GM19043 (cell line): ENCODE data around the gene SIRT2.

Source experiments
- ATAC-seq: cut with Tn5 transposase; IDR thresholded peaks from one replicate; pipeline ENCODE4 v1.9.1; 2021; ENCODE audit warnings: low read depth; ENCODE audit not compliant: unreplicated experiment

SIRT2 gene

DNA sequence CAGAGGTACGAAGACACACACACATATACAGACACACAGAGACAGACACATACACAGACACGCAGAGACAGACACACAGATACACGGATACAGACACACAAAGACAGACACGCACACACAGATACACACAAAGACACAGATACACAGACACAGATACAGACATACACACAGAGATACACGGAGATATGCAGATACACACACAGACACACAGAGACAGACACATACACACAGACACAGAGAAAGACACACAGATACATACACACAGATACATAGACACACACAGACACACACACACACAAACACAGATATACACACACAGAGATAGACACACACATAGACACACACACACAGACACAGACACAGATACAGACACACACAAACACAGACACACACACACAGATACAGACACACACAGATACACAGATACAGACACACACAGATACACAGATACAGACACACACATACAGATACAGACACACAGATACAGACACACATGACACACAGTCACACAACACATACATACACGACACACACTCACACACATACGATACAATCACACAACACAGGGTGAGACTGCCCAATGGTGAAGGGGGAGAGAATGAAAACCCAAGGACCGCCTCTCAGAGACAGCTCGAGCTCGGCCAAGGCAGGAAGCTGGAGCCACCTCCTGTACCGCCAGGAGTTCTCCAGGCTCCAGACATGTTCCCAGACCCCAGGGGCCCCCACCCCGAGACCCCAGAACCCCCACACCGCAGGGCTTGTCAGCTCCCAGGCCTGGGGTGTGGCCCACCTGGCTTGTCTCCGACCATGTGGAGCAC is 21.4 kb upstream of the SIRT2 start:
- ATAC-seq, result no peak

DNA sequence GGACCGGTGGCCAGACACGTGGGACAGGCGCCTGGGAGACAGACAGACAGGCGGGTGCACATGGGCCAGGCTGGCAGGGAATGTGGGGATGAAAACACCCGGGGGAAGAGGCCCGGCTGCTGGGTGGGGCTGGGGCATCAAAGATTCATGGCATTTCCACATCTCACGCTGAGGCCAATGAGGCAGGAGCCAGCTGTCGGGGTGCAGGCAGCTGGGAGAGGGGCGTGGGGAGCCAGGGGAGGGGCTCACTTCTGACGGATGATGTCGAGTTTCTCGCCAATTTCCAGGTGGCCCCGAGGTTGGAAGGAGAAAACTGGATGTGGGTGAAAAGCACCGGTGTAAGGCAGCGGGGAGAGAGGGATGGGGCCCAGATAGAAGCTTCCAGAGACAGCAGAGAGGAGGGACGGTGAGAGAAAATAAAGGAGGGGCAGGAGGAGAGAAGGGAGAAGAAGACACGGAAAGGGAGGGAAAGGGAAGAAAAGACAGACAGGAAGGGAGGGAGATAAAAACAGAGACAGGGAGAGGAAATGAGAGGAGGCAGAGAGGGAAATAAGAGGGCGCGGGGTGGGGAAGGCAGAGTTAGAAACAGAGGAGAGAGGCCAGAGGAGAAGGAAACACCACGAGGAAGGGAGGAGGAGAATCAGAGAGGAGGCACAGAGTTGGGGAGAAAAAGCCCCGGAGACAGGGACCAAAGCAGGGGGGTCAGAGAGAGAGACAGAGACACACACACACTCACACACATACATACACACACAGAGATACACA is 20.6 kb upstream of the SIRT2 start:
- no peak for ATAC-seq

DNA sequence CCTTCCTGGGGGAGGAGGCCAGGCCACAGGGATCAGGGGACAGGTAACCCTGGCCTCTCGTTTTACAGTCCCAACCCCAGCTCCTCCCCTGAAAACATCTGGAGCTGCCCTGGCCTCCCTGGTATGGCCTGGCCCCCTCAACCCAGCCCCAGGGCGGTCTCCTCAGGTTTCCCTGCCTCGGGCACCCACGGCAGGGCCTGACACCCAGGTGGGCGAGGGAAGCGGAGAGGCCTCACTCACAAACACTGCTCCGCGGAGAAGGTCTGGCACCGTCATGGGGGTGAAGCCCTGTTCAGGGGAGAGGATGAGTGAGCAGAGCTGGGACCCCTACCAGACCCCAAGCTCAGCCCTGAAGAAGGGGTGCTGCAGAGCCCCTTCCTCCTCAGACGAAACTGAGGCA is 19.1 kb upstream of the SIRT2 start:
- ATAC-seq, result no peak

DNA sequence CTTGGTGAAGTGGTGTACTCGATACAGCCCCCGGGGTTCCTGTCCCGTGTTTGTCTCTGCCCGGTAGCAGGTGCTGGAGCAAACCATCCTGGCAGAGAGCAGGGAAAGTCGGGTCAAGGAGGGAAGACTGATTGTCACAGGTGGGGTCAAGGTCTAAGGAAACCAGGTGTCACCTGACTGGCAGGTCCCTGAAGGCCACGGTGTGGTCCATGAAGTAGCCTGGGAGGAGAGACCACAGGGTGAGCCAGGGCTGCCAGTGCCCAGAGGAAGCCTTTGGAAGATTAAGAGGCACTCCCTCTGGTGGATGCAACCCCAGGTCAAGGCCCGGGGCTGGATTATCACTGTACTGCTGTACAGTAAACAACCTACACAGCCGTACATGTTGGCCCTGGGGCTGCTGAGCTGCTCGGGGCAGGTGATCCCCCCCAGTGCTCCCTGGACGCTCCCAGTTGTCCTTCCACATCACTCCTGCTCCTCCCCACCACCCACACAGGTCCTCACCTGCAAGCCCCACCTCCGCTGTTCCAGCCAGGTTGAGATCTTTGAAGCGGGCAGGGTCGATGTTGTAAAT is 18.6 kb upstream of the SIRT2 start:
- no peak for ATAC-seq

DNA sequence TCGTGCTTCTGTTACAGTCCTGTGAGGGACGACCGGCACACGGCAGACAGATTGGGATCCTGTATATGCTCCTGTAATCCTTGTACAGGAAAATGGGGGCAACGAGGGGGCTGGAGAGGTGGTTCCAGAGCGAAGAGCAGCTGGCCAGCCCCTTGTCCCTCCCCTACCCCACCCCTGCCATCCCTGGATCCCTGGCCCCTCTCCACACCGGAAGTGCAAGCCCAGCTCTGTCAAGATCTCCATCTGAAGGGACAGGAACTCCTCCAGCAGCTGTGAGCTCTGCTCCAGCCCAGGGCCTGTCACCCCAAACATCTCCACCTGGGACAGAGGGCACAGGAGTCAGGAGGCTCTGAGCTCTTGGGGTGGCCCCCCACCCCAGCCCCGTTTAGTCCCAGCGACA is 18.1 kb upstream of the SIRT2 start:
- ATAC-seq, result no peak

DNA sequence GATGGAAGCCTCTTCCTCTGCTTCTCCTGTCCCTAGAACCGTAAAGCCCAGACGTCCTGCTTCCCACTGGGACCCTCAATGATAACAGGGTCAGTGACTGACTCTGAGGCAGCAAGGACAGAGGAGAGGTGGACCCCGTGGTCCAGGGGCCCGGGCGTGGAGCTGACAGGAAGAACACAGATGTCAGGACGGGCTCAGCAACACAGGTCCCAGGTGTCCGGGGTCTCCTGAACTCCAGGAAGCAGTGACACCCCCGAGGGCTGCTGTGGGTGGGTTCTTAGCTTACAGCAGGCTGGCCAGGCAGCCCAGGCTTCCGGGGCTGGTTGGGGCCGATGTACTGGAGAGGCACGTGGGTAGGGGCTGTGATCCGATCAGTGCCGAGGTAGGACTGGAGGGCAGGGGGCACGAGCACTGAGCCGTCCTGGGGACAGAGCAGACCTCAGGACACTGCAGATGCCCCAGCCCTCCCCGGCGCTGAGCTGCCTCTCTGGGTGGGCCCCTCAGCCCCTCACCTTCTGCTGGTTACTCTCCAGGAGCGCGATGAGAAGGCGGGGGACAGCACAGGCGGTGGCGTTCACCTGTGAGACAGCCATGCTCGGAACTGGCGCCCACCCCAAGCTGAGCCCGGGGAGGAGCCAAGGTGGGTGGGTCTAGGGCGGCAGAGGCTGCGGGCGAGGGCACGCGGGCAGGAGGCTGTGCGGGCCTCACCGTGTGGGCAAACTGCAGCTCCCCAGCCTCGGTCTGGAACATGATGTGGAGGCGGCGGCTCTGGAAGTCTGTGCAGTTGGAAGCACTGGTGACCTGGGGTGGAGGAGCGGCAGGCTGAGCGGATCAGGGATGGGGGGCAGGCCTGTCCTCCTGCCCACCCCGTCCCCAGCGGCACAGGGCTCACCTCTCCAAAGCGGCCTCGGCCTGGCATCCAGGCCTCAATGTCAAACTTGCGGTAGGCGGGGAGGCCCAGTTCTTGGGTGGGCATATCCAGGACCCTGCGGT is 16.2 kb upstream of the SIRT2 start:
- ATAC-seq, result no peak

DNA sequence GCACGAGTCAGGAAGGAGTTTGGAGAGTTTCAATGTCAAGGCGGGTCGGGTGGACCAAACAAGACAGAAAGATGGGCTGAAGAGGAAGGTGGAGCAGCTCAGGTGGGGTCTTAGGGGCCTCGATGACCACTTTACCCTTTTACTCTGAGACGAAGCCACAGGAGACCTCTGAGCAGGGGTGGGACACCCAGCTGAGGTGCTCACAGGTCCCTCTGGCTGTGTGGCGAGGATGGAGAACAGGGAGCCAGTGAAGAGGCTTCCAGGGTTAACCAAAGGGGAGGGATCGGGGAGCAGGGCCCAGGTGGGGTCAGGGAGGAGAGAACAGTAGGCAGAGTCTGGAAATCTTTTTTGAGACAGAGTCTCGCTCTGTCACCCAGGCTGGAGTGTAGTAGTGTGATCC is 14.5 kb upstream of the SIRT2 start:
- ATAC-seq, result no peak

DNA sequence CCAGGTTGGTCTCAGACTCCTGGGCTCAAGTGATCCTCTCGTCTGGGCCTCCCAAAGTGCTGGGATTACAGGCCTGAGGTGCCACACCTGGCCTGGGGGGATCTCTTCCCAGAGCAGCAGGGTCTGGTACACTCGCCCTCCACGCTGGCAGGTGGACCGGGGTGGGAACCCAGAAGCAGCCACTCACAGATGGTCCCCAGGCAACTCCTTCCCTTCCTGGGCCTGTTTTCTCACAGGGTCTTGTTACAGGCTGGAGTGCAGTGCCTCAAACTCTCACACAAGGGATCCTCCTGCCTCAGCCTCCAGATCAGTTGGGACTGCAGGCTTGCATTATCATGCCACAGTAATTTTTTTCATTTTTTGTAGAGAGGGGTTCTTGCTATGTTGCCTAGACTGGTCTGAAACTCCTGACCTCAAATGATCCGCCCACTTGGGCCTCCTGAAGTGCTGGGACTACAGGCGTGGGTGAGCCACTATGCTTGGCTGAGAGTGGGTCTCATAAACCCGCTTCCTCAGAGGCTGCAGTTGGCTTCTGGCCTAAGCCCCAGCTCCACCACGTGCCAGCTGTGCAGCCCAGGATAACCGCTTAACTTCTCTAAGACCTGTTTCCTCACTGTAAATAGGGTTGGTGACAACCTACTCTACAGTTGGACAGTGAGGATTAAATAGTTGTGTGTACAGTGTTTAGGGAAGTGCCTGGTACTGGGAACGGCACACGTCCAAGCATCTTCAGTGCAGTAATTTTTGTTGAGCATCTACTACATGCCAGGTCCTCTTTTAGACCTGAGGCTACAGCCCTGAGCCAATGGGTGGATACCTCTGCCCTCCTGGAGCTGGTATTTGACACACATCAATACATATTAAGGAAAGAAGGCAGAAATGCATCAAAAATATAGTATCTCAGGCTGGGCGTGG is 13.4 kb upstream of the SIRT2 start:
- no peak for ATAC-seq

DNA sequence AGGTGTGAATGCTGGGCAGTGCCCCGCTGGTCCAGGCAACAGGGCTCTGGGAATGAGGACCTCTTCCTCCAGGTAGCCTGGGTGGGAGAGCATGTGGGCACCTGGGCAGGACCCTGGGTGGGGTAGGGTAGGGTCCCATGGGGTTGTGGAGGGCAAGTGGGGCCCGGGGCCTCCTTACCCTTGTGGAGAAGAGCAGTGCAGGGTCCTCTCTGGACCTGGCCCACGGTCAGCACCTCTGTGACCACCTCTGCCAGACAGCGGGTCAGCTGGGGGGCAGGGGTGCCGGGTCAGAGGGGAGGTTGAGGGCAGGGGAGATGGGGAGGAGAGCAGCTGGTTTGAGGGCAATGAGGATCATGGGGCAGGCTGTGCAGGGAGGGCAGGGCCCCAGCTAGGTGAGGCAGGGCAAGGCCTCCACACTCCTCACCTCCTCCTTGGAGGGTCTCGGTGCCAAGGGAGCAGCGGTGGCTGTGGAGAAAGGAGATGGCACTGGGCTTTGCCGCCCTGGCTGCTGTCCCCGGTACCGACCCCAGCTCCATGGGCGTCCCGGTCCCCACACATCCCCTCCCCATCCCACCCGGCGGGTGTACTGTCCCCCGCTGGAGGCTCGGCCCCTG is 12.1 kb upstream of the SIRT2 start:
- no peak for ATAC-seq

DNA sequence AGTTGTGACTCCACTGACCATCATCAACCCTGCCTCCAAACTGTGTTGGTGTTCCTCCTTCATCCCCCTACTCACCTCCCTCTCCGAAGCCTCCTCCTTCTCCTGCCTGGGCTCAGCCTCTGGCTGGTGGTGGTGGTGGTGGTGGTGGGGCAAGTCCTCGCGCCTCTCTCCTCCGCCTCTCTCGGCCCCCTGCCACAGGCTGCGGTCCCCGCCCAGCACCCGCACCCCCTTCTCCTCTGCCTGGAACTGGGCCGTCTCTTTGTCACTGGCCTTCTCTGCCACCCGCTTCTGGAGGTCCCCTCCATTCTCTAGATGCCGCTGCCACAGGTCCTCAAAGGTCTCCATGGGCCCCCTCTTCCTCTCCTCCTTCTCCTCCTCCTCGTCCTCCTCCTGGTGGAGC is 11.1 kb upstream of the SIRT2 start:
- no peak for ATAC-seq

DNA sequence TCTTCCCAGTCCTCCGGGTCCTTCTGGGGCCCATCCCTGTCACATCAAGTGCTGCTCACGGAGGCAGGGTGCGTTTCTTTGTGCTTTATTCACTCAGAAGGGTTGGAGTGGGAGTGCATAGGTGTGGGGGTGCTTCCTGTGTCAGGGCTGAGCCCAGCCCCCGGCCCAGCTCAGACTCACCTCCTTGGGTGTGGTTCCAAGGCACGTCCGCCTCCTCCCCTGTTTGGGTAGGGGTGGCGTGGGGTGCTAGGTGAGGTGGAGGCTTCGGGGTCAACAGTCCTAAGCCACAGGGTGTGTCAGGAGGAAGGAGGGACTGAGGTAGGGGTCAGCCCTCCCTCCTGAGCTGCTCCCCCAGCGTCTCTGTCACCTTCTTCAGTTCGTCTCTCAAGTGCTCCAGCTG is 9.5 kb upstream of the SIRT2 start:
- no peak for ATAC-seq

DNA sequence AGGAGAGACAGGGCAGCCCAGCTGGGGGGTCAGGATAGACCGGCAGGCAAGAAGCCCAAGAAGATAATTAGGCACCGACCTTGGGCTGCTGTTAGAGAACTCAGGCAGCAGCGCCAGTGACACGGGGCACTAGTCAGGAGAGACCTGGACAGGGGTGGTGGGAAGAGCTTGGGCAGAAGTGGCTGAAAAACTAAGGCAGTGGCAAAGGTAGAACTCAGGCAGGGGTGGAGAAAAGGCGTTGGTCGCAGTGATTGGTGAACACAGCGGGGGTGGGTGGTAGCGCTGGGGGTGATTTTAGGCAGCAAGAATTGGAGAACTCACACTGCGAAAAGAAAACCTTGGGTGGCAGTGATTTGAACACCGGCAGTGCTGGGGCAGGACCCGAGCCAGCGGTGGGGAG is 8.3 kb upstream of the SIRT2 start:
- ATAC-seq, result no peak

DNA sequence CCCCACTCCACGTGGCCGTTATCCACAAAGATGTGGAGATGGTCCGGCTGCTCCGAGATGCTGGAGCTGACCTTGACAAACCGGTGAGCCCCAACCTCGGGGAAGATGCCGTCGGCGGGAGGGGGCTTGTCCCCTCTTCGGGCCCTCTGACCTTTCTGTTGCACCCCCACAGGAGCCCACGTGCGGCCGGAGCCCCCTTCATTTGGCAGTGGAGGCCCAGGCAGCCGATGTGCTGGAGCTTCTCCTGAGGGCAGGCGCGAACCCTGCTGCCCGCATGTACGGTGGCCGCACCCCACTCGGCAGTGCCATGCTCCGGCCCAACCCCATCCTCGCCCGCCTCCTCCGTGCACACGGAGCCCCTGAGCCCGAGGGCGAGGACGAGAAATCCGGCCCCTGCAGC is 7.8 kb upstream of the SIRT2 start:
- no peak for ATAC-seq

DNA sequence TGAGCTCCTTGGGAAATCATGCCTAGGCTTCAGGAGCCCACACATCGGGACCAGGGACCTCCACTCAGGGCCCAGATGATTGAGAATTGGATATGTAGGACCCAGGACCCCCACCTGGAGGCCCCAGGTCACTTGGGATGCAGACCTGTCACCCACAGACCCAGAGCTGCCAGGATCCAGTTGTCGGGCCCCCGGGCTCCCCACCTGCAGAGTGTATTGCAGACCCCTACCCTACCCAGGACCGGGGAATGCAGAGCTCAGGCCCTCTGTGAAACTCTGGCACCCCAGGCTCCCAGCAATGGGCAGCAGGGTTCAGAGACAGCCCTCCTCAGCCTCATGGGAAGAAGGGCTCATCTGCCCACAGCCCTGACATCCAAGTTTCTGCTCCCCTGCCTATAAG is 6.2 kb upstream of the SIRT2 start:
- no peak for ATAC-seq

DNA sequence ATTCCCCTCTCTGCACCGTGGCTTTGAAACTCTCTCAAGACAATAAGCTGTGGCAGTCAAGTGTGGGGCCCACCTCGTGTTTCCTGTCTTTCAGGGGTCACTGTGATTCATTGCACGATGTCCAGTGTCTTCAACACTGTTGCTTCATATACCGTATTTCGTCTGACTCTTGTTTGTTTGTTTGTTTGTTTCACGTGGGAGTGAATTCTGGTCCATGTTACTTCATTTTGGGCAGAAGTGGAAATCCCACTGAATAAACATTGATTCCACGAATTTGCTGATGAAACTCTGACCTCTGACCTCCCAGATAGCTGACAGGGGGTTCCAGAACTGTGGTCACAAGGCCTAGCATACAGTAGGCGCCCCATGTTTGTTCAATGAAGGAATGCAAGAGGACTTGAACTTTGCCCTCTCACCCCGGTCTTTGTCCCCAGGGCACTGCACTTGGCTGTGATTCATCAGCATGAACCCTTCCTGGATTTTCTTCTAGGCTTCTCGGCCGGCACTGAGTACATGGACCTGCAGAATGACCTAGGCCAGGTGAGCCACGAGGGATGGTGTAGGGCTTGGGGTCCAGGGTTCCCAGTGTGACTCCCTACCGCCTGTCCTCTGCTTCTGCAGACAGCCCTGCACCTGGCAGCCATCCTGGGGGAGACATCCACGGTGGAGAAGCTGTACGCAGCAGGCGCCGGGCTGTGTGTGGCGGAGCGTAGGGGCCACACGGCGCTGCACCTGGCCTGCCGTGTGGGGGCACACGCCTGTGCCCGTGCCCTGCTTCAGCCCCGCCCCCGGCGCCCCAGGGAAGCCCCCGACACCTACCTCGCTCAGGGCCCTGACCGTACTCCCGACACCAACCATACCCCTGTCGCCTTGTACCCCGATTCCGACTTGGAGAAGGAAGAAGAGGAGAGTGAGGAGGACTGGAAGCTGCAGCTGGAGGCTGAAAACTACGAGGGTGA is 5.4 kb upstream of the SIRT2 start:
- ATAC-seq, result no peak

DNA sequence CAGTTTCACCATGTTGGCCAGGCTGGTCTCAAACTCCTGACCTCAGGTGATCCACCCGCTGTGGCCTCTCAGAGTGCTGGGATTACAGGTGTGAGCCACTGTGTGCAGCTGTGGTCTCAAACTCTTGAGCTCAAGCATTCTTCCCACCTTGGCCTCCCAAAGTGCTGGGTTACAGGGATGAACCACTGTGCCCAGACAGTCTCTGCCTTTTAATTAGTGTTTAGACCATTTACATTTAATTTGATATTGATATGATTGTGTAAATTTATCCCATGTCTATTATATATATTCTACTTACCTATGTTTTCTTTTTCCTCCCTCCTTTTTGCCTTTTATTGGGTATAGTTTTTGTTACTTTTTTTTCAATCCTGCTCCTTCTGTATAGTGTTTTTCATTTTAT is 2.3 kb upstream of the SIRT2 start:
- no peak for ATAC-seq

DNA sequence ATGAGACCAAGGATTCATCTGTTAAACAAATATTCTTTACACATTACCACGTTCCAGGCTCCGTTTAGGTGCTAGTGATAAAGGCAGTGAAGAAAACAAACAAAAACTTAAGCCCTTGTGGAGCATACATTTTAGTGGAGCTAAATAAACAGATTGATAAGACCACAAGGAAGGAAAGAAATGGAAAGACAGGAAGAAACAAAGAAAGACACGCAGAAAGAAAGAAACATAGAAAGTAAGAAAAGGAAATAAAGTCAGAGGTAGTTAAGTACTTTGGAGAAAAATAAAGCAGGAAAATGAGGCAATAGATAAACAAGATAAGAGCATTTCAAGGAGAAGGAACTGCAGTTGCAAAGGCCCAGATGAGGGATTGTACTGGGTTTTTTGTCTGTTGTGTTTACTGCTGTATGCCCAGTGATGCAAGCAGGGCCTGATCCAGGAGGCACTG is 1.3 kb upstream of the SIRT2 start:
- no peak for ATAC-seq

DNA sequence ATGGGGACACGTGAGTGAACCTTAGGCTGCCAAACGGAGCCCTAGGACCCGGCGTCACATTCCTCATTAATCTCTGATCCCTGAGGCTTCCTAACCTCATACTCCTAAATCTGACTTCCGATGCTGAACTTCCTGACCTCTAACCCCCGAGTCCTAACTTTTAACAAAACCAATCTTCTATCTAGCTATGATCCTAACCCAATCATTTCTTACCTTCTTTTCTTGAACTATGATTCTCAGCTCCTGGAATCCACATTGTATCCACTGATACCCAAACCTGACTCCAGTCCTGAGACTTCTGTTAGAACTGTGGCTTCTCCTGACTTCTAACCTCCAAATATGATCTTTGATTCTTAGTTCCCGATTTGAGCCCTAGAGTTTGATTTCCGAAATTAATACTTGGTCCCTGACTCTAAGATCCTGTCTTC is 798 bp upstream of the SIRT2 start:
- ATAC-seq, result no peak
